AG04449 (cell line): ENCODE measurements around the gene CDC14B.

Experiments used
- CTCF ChIA-PET: fragments of 350-600 bp; formaldehyde crosslinking; extraction: SDS; loops from one replicate; lab custom pipeline; 2021; ENCODE audit warnings: antibody characterized with exemption; lab: Yijun Ruan, JAX
- POLR2A ChIA-PET: fragments of 400-600, 350-600 bp; formaldehyde crosslinking; extraction: SDS; loops from one replicate; lab custom pipeline; 2020; ENCODE audit warnings: antibody characterized with exemption, inconsistent platforms; lab: Yijun Ruan, JAX
- DNase-seq: peaks from one replicate; pipeline ENCODE4 v3.0.0-alpha.2; 2010; ENCODE audit warnings: low read depth, low spot score
- H3K4me3 ChIP-seq: 2 replicates; pipeline ENCODE4 v1.5.1; 2011; ENCODE audit warnings: low read depth, mild to moderate bottlenecking, control low read depth, low read length
- TF ChIP-seq, protein P1 (sequence below): IDR thresholded peaks from one replicate; pipeline ENCODE4 v1.5.1; 2011; ENCODE audit warnings: mild to moderate bottlenecking, moderate library complexity, low read length, control low read depth, inconsistent platforms; ENCODE audit not compliant: insufficient read depth; ENCODE audit errors: missing control alignments

The CDC14B gene

DNA sequence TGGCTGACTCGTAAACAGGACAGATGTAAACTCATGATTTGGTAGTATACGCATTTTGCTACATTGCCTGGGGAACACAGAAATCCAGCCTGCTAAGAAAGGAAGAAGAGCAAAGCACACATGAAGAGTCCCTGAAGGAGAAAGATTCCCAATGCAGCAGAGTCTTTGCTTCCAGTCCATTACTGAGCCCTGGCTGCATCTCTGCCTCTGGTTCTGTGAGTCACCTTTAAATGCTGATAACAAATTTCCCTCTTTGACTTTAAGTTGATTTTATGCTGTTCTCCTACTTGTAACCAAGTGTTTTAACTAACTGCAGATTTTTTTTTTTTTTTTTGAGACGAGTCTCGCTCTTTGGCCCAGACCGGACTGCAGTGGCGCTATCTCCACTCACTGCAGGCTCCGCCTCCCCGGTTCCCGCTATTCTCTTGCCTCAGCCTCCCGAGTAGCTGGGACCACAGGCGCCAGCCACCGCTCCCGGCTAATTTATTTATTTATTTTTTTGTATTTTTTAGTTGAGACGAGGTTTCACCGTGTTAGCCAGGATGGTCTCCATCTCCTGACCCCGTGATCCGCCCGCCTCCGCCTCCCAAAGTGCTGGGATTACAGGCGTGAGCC lies 44.0 kb upstream of the CDC14B start:
- ChIA-PET CTCF (interaction anchor here (1.2 to 8.2 kb wide), 2 partner anchors 336 to 337 kb away, joined by 4 to 190 read pairs; no protein-coding TSS in a partner anchor), POLR2A (no interaction called here)
- no peak for DNase-seq
- H3K4me3 ChIP-seq, result no peak overlapping the region
- TF ChIP-seq, protein P1, sequence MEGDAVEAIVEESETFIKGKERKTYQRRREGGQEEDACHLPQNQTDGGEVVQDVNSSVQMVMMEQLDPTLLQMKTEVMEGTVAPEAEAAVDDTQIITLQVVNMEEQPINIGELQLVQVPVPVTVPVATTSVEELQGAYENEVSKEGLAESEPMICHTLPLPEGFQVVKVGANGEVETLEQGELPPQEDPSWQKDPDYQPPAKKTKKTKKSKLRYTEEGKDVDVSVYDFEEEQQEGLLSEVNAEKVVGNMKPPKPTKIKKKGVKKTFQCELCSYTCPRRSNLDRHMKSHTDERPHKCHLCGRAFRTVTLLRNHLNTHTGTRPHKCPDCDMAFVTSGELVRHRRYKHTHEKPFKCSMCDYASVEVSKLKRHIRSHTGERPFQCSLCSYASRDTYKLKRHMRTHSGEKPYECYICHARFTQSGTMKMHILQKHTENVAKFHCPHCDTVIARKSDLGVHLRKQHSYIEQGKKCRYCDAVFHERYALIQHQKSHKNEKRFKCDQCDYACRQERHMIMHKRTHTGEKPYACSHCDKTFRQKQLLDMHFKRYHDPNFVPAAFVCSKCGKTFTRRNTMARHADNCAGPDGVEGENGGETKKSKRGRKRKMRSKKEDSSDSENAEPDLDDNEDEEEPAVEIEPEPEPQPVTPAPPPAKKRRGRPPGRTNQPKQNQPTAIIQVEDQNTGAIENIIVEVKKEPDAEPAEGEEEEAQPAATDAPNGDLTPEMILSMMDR, result no peak

DNA sequence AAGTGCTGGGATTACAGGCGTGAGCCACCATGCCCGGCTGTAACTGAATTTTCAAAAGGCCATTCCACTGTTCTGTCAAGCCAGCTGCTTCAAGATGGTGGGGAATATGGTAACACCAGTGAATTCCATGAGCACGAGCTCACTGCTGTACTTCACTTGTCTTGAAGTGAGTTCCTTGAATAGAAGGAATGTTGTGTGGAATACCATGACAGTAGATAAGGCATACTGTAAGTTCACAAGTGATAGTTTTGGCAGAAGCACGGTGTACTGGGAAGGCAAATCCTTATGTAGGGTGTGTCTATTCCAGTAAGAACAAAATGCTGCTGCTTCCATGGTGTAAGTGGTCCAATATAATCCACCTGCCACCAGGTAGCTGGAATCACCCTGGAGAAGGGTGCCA lies 42.1 kb upstream of the CDC14B start:
- H3K4me3 ChIP-seq, result no peak overlapping the region
- TF ChIP-seq, protein P1, result no peak
- ChIA-PET CTCF (interaction anchor here (1.2 to 2.4 kb wide), 2 partner anchors 333 to 344 kb away, joined by 5 to 7 read pairs; no protein-coding TSS in a partner anchor), POLR2A (no interaction called here)
- no peak for DNase-seq

DNA sequence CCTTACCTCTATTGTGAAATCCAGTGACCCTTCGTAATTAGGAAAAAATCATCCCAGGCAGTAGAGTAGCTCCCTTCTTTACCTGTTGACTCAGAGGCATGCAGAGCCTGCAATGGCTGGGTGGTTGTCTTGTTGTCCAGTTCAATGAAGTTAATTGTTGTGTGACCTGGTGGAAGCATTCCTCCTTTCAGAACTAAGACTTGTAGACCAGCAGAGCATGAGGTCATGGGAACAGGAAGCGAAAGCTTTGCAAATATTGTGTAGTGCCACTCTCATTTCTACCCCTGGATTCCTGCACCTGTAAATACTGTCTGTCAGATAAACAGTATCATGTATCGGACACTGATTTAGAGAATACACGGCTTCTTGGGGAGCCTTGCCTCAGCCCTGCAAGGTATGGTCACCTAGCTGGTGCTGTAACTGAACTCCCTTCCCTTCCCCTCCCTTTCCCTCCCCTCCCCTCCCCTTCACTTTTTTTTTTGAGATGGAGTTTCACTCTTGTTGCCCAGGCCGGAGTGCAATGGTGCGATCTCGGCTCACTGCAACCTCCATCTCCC lies 41.1 kb upstream of the CDC14B start:
- DNase-seq, result no peak

DNA sequence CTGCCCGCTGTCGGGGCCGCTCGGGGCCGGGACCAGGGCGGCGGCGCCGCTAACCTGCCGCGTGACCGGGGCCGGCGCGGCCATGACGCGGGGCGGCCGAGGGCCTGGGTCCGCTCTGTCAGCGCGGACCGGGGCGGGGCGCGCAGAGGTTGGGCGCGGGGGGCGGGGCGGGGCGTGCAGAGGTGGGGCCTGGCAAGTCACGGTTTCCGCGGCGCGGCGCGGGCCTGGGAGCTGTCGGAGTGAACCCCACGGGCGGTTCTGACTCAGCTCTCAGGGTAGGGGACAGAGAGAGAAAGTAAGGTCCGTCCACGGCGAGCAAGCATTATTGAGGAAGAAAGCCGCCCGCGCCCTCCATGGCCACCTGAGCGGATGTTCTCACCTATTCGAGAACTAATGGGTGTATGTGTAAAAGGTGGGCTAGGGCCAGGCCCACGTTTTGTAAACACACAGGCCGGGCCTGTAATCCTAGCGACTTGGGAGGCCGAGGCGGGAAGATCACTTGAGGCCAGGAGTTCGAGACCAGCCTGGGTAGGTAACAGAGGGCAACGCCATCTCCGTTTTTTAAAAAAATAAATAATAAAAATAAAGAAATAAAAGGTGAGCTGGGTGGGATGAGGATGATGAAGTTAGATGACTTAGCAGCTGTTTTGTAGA lies 35.7 kb upstream of the CDC14B start, which contains the start of gene PRXL2C:
Gene PRXL2C (minus strand): TSS at position 120 of the 654 bp plus-strand sequence. CDS start 36 bp downstream, at position 84.
- POLR2A ChIA-PET, result interaction anchor here (0.6 kb wide), 1 partner anchor 142 kb away, joined by 3 read pairs; no protein-coding TSS in a partner anchor

More for the DNA sequence above, 41.1 kb upstream of the CDC14B start:
- no peak overlapping the region for H3K4me3 ChIP-seq
- POLR2A ChIA-PET, result no interaction called here
- CTCF ChIA-PET, result interaction anchor here (1.0 to 2.4 kb wide), 5 partner anchors 10 to 343 kb away, joined by 3 to 7 read pairs (median 4); no protein-coding TSS in a partner anchor
- TF ChIP-seq, protein P1, result no peak

DNA sequence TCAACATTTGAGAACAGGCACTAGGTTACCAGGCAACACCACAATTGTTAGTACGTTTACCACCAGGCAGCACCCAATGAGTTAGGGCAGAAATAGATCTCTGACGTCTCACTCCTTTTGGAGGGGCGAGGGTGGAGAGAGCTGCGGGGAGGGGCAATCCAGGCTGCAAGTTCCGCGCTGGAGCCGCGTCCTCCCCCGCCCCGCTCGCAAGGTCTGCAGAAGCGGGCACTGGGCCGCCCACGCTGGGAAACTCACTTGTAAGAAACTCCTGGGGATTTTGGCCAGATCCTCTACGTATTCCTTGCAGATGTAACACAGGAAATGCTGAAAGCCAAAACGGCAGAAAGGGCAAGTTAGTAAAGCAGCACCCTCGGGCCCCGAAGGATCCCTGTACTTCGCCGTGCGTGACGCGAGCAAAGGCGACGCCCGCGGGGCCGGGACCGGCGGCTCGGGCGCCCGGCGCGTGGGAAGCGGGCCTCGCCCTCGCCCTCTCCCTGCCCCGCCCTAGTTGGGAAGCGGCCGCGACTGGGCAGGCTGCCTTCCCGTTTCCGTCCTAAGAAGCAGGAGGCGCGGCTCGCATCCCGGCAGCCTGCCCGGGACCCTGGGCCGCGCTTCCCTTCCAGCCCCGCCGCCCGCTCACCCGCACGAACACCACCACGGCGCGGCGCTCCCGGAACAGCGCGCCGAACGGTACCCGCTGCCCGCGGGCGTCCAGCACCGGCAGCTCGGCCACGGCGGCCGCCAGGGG lies 35.0 kb upstream of the CDC14B start:
- POLR2A ChIA-PET, result interaction anchor here (0.6 kb wide), 1 partner anchor 141 kb away, joined by 3 read pairs; no protein-coding TSS in a partner anchor
- DNase-seq, result no peak
- peak overlapping the region; percentile 68 for H3K4me3 ChIP-seq
- TF ChIP-seq, protein P1, result peak; percentile 8
- CTCF ChIA-PET, result interaction anchor here (0.9 to 5.6 kb wide), 7 partner anchors 13 to 338 kb away, joined by 3 to 23 read pairs (median 3); no protein-coding TSS in a partner anchor

More for the DNA sequence above, 35.7 kb upstream of the CDC14B start, which contains the start of gene PRXL2C:
- TF ChIP-seq, protein P1, result no peak
- peak within 1 kb of the TSS; percentile 68 for H3K4me3 ChIP-seq
- CTCF ChIA-PET, result interaction anchor here (1.2 to 5.6 kb wide), 8 partner anchors 8 to 339 kb away, joined by 3 to 23 read pairs (median 6); no protein-coding TSS in a partner anchor
- no peak for DNase-seq
